TTC549 (cell line): Measurements from ENCODE around the gene APOA1.

Experiments used
- FAIRE-seq: peaks from 2 replicates; lab custom pipeline; 2012; peaks lifted over from hg19 to GRCh38; lab: Jason Lieb, UNC

Gene APOA1

DNA sequence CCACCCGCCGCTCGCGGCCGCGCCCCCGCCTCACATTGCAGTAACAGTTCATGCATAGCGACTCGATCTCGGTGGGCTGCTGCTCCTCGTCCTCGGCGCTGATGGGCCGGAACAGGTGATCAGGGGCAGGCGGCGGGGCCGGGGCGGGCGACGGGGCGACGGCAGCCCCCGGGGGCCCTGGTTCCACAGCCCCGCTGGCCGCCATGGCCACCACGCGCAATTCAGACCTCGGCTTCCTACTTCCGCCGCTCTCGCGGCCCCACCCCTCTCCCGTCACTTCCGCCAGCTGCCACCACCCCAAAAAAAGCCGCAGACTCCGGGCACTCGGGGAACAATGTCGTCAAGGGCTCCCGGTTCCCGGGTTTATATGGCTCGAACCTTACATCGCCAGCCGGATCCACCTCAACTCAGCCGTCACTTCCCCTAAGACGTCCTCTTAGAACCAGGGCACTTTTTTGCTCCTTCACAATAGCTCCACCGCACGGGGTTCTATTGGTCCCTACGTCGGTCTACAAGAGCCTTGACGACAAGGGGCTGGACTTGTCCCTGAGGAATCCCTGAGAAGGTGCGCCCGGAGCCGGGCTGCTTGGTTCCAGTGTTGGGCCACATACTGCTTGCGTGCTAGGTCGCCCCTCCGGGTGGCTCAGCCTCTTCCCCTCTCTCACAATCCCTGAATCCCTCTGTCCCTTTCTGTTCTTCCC, 49.5 kb downstream of the APOA1 start, which contains the start of gene ZPR1:
ZPR1 (minus strand) TSS at position 238 of the 701 bp plus-strand sequence; CDS start at position 205, 33 bp downstream.
- FAIRE-seq = no peak

DNA sequence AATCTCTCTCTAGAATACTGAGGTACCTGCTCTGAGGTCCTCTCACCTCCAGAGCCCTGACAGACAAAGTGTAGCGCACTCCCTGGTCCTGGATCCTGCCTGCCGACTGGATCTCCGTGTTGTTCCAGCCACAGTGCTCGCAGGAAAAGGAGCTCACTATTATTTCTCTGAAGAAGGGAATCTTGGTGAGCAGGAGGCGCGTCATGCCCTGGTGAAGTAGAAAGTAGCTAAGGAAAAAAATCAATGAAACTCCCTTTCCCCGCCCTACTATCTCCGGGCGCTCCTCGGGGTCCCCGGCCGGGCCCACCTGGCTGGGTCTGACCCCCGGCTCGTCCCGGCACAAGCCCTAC, 50.0 kb downstream of the APOA1 start:
- FAIRE-seq = no peak

DNA sequence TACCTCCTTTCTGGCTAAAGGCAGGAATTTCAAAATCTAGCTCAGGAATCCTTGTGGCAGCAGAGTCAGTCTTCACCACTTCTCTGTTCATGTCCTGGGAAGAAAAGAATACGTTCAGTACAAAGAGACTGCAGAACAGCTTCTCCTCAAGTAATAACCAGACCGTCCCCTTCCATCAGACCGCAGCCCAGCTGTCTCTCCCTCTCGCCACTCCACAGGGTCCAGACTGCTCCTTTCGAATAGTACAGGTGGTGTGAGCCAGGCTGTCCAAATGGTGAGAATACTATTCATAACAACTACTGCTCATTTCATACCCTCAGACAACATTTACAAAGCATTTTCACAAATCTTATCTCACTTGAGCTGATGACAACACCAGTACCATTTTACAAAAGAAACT, 50.5 kb downstream of the APOA1 start:
- no peak for FAIRE-seq

DNA sequence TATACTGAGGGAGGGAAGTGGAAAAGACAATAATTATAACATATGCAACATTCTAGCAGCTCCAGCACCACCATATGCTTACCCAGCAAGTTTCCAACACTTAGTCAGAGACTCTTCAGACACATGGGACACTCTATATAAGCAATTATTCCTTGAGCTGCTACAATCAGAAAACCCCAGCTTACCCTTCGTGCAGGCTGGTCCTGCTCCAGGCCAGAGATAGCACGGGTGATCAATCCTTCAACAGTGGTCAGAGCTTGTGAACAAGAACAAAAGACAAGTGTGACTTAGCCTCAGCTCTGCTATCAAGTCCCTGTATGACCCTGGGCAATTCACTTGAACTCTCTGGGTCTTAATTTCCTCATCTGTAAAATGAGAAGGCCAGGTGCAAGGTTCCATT, 51.1 kb downstream of the APOA1 start:
- FAIRE-seq = no peak
